ENCODE data around the gene PCDHGA7. TPM values are rescaled to one million over a fixed set of nuclear protein-coding genes. Genes with fewer than 3 reads are reported as not detected.
A peak's percentile ranks its signal among the peaks of the same experiment; 100 is the strongest.

Gene PCDHGA7
- total RNA-seq, 2 donors from 2014 or later = 0.40 to 1.9 TPM

- H3K27me3 ChIP-seq (ENCODE audit: control insufficient read depth, insufficient read depth, low read length, poor library complexity, severe bottlenecking) = no peaks in the 10 kb centered on the region
- 95 to 98% methylated on average over 21 to 28 of the region's 36 CpGs for WGBS, 2 experiments (ENCODE audit: insufficient coverage in 1 of 2, insufficient read length in 1 of 2)
- H3K4me1 ChIP-seq (ENCODE audit: control insufficient read depth, insufficient read depth, low read length) = no peaks in the 10 kb centered on the region
- Mint-ChIP-seq H3K4me3 (no peak overlapping the region), H3K27ac (no peak overlapping the region), H3K9me3 (peaks cover 59% of the 10 kb centered on the region), H3K27me3 (ENCODE audit: insufficient read depth) (peaks cover 1% of the 10 kb centered on the region), H3K36me3 (ENCODE audit: low read depth) (peaks cover 60% of the 10 kb centered on the region), H3K4me1 (no peaks in the 10 kb centered on the region)
- no peaks in the 10 kb centered on the region for H3K36me3 ChIP-seq (ENCODE audit: control insufficient read depth, insufficient read depth, low read length)
- no peak overlapping the region for H3K27ac ChIP-seq (ENCODE audit: low read depth, low read length)
- H3K9ac ChIP-seq (ENCODE audit: extremely low read depth, low read length, poor library complexity, severe bottlenecking) = no peak overlapping the region
- DNase-seq = no peak
- H3K9me3 ChIP-seq (ENCODE audit: control insufficient read depth, low read length) = peaks cover 79% of the 10 kb centered on the region
- H3K4me3 ChIP-seq (ENCODE audit: low read length) = no peak overlapping the region
- TF ChIP-seq CTCF (conservative IDR thresholded peaks at IDR 0.05) = no peak
Measured at GRCh38 chr5:141351591-141351990, 31.0 kb upstream of the PCDHGA7 start.

GRCh38 chr5:141354900-141355469 is 27.6 kb upstream of the PCDHGA7 start, which contains the start of gene PCDHGA4:
TSS of gene PCDHGA4 (plus strand) at chr5:141355021. CDS start at chr5:141355108, 87 bp downstream.
- Histone ChIP-seq H3K4me3 (ENCODE audit: low read length) (no peak within 1 kb of the TSS), H3K36me3 (ENCODE audit: control insufficient read depth, insufficient read depth, low read length) (no peaks in the 10 kb centered on the region), H3K9me3 (ENCODE audit: control insufficient read depth, low read length) (peaks cover 66% of the 10 kb centered on the region), H3K27ac (ENCODE audit: low read depth, low read length) (no peak within 1 kb of the TSS), H3K9ac (ENCODE audit: extremely low read depth, low read length, poor library complexity, severe bottlenecking) (no peak within 1 kb of the TSS), H3K27me3 (ENCODE audit: control insufficient read depth, insufficient read depth, low read length, poor library complexity, severe bottlenecking) (no peaks in the 10 kb centered on the region), H3K4me1 (ENCODE audit: control insufficient read depth, insufficient read depth, low read length) (no peaks in the 10 kb centered on the region)
- no peak for DNase-seq
- no peak within 1 kb of the TSS for H3K4me3 Mint-ChIP-seq
- H3K4me1 Mint-ChIP-seq = no peaks in the 10 kb centered on the region
- peak; percentile 68 for TF ChIP-seq CTCF (conservative IDR thresholded peaks at IDR 0.05)
- H3K27ac Mint-ChIP-seq = no peak within 1 kb of the TSS
- H3K36me3 Mint-ChIP-seq (ENCODE audit: low read depth) = peaks cover 57% of the 10 kb centered on the region
- peaks cover 1% of the 10 kb centered on the region for H3K27me3 Mint-ChIP-seq (ENCODE audit: insufficient read depth)
- WGBS, 2 experiments (ENCODE audit: insufficient coverage in 1 of 2, insufficient read length in 1 of 2) = 94 to 96% methylated on average over 28 to 29 of the region's 29 CpGs
- peaks cover 68% of the 10 kb centered on the region for H3K9me3 Mint-ChIP-seq

- no peaks in the 10 kb centered on the region for H3K27me3 Mint-ChIP-seq (ENCODE audit: insufficient read depth)
- Histone ChIP-seq H3K4me3 (ENCODE audit: low read length) (no peak overlapping the region), H3K9me3 (ENCODE audit: control insufficient read depth, low read length) (peaks cover 66% of the 10 kb centered on the region), H3K36me3 (ENCODE audit: control insufficient read depth, insufficient read depth, low read length) (no peaks in the 10 kb centered on the region), H3K9ac (ENCODE audit: extremely low read depth, low read length, poor library complexity, severe bottlenecking) (no peak overlapping the region), H3K27ac (ENCODE audit: low read depth, low read length) (no peak overlapping the region), H3K27me3 (ENCODE audit: control insufficient read depth, insufficient read depth, low read length, poor library complexity, severe bottlenecking) (no peaks in the 10 kb centered on the region), H3K4me1 (ENCODE audit: control insufficient read depth, insufficient read depth, low read length) (no peaks in the 10 kb centered on the region)
- no peaks in the 10 kb centered on the region for H3K4me1 Mint-ChIP-seq
- peaks cover 68% of the 10 kb centered on the region for H3K9me3 Mint-ChIP-seq
- H3K36me3 Mint-ChIP-seq (ENCODE audit: low read depth) = peaks cover 57% of the 10 kb centered on the region
- no peak overlapping the region for H3K27ac Mint-ChIP-seq
- 92 to 95% methylated on average over 24 of the region's 24 CpGs for WGBS, 2 experiments (ENCODE audit: insufficient coverage in 1 of 2, insufficient read length in 1 of 2)
- DNase-seq = no peak
- no peak overlapping the region for H3K4me3 Mint-ChIP-seq
- TF ChIP-seq CTCF (conservative IDR thresholded peaks at IDR 0.05) = no peak
Measured at GRCh38 chr5:141355641-141356040, 26.9 kb upstream of the PCDHGA7 start.
